Erythroblast (primary cell): ENCODE measurements around the gene ADD1.

Experiments used
- DNase-seq, 2 experiments: peaks; one replicate each; lab custom pipeline; 2025; lab: John Stamatoyannopoulos, UW
- GATA1 ChIP-seq: IDR thresholded peaks from 2 replicates; pipeline ENCODE4 v1.6.1; 2011; ENCODE audit warnings: low read depth, mild to moderate bottlenecking, control low read depth, low read length, moderate library complexity
- POLR2A ChIP-seq: IDR thresholded peaks from 2 replicates; pipeline ENCODE4 v1.6.1; 2011; ENCODE audit warnings: mild to moderate bottlenecking, low read length

ADD1 gene

DNA sequence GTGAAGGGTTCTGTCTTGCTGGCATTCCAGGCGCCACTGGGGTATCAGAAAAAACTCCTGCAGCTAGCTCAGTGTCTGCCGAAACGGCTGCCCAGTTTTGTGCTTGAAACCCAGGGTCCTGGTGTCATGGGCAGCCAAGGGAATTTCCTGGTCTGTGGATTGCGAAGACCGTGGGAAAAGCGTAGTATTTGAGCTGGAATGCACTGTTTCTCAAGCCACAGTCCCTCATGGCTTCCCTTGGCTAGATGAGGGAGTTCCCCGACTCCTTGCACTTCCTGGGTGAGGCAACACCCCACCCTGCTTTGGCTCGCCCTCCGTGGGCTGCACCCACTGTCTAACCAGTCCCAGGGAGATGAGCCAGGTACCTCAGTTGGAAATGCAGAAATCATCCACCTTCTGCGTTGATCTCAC lies 79.5 kb downstream of the ADD1 start:
- TF ChIP-seq POLR2A (no peak), GATA1 (no peak)
- DNase-seq: no peak

DNA sequence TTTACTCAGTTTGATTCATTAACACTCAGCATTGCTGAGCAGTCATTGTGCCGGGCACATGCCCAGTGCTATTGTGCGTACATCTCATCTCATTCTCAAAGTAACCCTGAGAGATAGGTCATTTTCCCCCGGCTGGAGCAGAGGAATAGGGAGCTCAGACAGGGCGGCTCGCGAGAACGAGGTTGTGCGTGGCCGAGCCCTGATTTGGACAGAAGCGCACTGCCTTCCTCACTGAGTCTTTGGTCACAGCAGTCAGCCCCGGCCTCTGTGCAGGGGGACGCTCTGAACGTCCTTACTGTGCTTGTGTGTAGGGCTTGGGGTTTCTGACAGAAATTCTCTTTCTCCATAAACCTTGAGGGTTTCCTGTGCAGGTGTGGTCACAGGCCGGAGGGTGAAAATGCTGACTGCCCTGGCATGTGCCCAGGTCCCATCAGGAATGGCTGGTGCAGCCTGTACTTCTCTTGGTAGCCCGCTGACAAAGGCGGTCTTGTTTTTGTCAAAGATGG lies 80.1 kb downstream of the ADD1 start:
- TF ChIP-seq POLR2A: no peak
- TF ChIP-seq GATA1: no peak
- DNase-seq: no peak

DNA sequence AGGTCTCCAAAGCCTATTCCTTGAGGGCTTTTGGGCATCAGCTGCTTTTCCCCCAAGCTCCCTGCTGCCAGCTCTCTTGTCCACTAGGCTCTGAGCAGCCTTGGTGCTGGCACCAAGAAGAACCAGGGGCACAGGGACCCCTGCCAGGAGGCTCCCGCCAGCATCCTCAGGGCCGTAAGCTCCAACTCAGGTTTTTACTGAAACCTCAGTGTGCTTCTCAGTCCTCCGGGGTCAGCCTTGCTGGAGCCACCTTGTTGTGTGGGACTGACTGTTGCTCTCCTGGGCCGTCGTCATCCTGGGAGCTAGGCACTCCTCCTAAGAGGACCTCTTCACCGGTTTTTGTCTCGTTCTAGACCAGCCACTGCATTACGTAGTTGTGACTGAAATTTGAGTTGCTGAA lies 80.6 kb downstream of the ADD1 start:
- no peak for DNase-seq
- TF ChIP-seq GATA1 (no peak), POLR2A (no peak)

DNA sequence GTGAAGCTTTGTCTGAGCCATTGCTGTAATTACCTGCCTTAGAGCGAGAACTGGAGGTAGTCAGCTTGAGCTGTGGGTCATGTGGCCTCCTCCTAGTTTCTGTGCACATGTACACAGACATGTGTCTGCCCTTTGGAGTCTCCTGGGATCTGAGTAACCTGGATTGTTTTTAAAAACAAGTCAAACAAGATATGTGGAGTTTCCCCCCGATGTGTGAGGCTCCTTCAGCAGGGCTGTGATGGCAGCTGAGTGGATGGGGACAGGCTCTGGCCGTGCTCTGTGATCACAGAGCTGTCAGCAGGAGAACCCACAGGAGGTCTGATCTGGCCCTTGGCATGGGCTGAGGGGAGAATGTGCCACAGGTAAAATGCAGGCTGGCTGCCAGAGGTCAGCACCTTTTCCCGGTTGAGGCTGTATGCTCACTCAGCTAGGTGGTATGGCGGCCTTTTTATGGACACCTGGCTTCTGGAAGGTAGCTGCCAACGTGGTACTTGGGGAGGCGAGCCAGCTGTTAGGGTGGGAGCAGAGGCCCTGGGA lies 81.2 kb downstream of the ADD1 start:
- DNase-seq: no peak
- no peak for TF ChIP-seq GATA1

DNA sequence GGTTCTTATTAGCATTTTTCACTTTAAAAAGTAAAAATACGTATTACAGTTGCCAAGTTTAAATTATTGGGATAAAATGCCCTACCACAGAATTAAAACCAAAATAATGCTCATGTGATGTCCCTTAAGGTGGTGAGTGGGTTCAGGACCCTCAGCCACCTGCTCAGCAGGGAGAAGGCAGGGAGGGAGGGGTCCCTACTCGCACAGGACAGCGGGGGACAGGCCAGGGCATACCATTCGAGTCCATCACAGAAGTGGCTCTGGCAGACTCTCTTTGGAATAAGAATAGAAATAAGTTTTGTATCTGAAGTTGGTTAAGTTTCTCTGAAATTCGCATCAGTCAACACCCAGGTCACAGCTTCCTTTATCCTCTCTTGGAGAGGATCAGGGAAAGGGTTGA lies 81.9 kb downstream of the ADD1 start:
- DNase-seq: no peak

DNA sequence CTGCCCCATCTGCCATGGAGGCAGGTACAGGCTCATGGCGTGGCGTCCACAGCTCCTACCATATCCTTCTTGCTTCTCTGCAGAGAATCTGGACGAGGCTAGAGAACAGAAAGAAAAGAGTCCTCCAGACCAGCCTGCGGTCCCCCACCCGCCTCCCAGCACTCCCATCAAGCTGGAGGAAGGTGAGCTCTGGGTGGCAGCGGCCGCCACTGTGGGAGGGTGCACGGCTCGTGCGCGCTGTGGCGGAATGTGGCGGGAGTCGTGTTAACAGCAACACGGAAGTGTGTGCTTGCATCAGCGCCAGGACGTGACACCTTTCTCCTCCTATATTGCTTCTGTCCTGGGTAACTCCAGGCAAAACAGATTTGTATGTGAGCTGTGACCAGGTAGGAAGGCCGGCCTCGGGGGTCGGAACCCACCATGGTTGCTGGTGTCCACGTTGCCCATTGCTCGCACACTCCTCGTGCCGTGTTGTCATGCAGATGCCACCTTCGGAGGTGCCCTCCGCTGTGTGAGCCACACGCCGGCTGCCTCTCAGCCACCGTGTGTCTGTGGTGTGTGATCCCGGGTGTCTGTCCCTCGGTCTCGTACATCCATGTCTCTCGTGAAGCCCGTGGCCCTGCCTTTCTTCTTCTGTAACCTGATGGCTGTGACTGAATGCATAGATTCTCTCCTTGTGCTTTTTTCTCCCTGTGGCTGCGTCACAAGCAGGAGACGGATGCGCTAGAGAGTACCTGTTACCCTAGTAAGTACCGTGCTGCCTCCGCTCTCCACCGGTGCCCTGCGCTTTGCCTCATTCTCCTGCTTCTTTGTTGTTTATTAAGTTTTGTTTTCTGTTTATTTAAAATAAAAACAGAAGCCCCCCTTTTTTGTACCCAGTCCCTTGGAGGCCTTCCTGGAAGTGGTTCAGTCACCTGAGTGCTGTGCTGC lies 82.6 kb downstream of the ADD1 start:
- TF ChIP-seq POLR2A (no peak), GATA1 (no peak)
- no peak for DNase-seq

More for the DNA sequence above, 81.9 kb downstream of the ADD1 start:
- no peak for TF ChIP-seq POLR2A
- no peak for TF ChIP-seq GATA1

DNA sequence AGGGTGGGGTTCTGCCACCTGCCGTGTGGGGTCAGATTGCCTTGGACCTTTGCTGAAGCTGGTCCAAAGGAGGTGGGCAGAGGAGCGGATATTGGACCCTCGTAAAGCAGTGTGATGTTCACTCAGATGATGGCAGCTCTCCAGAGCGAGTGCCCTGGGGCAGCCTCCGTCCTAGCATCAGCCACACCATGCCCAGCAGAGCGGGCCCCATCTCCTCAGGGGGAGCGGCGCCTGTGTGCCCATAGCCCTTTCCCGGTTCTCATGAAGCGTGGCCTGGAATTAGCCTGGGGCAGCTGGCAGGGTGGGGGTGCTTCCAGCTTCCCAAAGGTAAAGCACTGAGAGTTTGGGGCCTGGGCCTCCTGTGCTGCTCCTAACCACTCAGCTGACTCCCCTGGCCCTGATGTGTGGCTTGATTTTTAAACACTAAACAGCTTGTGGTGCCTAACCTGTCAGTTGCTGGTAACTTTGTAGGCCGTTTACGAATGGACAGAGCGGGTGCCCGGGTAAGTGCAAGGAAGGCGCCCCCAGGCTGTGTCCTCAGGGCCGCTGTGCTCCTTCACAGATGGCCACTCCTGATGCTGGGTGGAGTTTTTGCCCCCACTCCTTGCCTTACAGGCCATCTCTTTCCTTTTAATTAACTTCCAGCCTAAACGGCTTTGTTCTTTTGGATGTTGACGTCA lies 83.5 kb downstream of the ADD1 start:
- DNase-seq: no peak
- TF ChIP-seq POLR2A: no peak
- no peak for TF ChIP-seq GATA1

DNA sequence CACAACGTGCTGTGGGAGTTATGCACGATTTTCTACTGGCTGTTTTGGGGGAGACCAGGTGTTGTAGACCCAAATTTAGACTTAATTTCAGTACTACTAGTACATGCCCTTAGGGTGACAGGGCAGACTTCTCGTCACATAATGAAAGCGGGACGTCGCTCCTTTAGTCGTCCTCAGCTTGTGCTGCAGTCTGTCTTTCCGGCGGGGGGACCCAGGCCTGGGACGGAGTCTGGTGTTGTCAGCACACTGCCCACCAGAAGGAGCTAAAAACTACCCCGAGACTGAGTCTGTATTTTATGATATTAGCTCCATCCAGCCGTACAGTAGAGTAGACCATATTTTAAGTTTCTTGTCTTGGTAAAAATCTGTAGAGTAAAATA lies 84.0 kb downstream of the ADD1 start:
- no peak for DNase-seq
- TF ChIP-seq POLR2A (no peak), GATA1 (no peak)

DNA sequence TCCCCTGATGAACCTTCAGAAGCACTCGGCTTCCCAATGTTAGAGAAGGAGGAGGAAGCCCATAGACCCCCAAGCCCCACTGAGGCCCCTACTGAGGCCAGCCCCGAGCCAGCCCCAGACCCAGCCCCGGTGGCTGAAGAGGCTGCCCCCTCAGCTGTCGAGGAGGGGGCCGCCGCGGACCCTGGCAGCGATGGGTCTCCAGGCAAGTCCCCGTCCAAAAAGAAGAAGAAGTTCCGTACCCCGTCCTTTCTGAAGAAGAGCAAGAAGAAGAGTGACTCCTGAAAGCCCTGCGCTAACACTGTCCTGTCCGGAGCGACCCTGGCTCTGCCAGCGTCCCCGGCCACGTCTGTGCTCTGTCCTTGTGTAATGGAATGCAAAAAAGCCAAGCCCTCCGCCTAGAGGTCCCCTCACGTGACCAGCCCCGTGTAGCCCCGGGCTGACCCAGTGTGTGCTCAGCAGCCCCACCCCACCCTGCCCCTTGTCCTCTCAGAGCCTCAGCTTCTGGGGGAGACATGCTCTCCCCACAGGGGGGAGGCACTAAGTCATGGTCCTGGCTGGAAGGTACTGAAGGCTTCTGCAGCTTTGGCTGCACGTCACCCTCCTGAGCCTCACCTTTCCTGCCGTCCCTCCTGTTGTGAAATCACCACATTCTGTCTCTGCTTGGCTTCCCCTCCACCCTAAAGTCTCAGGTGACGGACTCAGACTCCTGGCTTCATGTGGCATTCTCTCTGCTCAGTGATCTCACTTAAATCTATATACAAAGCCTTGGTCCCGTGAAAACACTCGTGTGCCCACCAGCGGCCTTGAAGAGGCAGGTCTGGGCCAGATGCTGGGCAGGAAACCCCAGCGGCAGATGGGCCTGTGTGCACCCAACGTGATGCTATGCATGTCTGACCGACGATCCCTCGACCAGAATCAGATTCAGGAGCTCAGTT lies 84.9 kb downstream of the ADD1 start:
- TF ChIP-seq GATA1 (no peak), POLR2A (no peak)

DNA sequence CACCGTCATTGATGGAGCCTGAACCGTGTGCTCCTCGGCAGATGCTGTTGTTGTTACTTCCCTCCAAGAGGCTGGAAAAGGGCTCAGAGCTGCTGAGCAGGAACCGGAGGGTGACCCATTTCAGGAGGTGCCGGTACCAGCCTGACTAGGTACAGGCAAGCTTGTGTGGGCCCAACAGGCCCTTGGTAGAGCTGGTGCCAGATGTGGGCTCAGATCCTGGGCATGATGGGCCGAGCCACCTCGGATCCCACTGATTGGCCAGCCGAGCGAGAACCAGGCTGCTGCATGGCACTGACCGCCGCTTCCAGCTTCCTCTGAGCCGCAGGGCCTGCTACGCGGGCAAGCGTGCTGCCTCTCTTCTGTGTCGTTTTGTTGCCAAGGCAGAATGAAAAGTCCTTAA lies 85.8 kb downstream of the ADD1 start:
- DNase-seq: no peak
- TF ChIP-seq GATA1: no peak
- no peak for TF ChIP-seq POLR2A

More for the DNA sequence above, 84.9 kb downstream of the ADD1 start:
- DNase-seq: no peak

DNA sequence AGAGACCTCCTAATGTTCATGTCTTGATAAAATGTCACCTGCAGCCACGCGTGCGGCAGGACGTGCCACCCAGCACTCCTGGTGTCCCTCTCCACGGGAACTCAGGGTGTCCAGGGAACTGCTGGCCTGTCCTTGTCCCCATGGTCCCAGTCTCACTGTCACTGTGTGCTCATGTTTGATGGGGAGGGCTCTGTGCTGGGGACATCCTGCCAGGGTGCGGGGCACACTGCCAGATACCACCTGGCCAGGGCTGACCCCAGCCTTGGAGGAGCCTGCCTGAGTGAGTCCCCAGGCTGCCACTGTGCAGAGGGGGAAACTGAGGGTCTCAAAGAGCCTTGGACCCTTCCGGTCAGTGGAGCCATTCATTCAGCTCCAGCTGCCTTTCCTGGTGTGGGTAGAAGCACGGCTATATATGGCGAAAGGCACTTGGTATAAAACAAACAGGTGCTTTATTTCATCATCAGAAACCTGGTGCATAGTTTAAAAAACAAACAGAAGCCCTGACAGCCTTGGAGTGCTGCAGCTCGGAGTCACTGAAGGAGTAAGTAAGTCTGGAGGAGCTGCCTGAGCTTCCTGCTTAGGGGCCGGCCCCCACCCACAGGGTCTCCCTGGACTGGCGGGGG lies 86.6 kb downstream of the ADD1 start:
- TF ChIP-seq GATA1: no peak
- no peak for TF ChIP-seq POLR2A

DNA sequence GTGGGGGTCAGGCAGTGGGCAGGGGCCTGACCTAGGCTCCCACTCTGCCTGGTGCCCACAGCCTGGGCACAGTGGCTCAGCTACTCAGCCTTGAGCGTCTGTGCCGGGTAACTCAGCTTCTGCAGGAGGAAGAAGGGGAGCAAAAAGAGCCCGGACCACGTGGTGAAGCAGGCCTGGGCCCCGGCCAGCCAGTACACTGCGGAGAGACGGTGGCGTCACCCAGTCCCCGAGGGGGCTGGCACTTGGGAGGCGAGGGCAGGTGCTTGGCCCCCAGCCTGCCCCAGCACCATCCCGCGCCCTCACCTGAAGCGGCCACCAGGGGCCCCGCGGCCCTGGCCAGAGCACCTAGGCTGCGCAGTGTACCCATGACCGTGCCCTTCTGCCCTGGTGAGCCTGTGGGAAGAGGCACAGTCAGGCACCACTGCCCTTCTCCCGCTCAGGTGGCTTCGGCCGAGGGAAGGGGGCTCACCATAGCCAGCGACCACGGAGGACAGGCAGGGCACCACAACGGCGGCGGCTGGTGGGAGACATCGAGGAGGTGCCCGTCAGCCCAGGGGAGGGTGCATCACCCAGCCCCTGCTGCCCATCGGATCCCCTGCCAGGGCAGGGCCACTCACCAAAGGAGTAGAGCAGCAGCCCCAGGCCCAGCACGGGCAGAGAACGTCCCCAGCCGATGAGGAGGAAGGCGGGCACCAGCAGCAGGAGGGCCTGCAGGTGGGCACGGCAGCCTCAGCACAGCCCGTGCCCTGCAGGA lies 87.3 kb downstream of the ADD1 start:
- DNase-seq: peak in 1 of 2 experiments; percentile 18
- no peak for TF ChIP-seq GATA1

More for the DNA sequence above, 86.6 kb downstream of the ADD1 start:
- no peak for DNase-seq
